Measurements from ENCODE around the gene WWOX. TPM values are rescaled to one million over a fixed set of nuclear protein-coding genes. Genes with fewer than 3 reads are reported as not detected.
A peak's percentile ranks its signal among the peaks of the same experiment; 100 is the strongest.

WWOX gene
- total RNA-seq, 1 experiment from 2014 or later, result 15.6 TPM

- H4K5ac ChIP-seq (ENCODE audit: insufficient read length, low read depth, low read length), result no peak overlapping the region
- H3K4ac ChIP-seq (ENCODE audit: low read depth, low read length), result no peak overlapping the region
- H2BK120ac ChIP-seq (ENCODE audit: low read depth, low read length, poor library complexity, severe bottlenecking), result no peak overlapping the region
- WGBS (ENCODE audit: extremely low coverage, insufficient read length, low lambda C conversion rate), result no CpG with 5 or more reads among the region's 15 CpGs
- H3K14ac ChIP-seq (ENCODE audit: insufficient read depth, low read length), result peak overlapping the region; percentile 66; the same call in 1 of the 2 replicates
- H2BK12ac ChIP-seq (ENCODE audit: insufficient read length, low read depth, low read length), result no peak overlapping the region
- H3K23me2 ChIP-seq (ENCODE audit: insufficient read length, low read depth, low read length, poor library complexity, severe bottlenecking), result no peaks in the 10 kb centered on the region
- H3K27ac Mint-ChIP-seq, result no peak overlapping the region; a peak in 1 of 7 replicates
- no peak overlapping the region for H3K56ac ChIP-seq (ENCODE audit: insufficient read length, low read depth, low read length)
- H3K27me3 Mint-ChIP-seq (ENCODE audit: low read depth), result no peaks in the 10 kb centered on the region
- H2BK20ac ChIP-seq (ENCODE audit: low read depth, low read length, poor library complexity, severe bottlenecking), result no peak overlapping the region
- H3K23ac ChIP-seq (ENCODE audit: insufficient read length, low read depth, low read length), result no peak overlapping the region
- H3K9ac ChIP-seq (ENCODE audit: extremely low read depth, insufficient read length, low read length), result no peak overlapping the region
- no peaks in the 10 kb centered on the region for H4K20me1 ChIP-seq (ENCODE audit: control insufficient read depth, insufficient read depth, insufficient read length)
- no peak overlapping the region for H4K91ac ChIP-seq (ENCODE audit: insufficient read length, low read depth, low read length)
- no peaks in the 10 kb centered on the region for H3K27me3 ChIP-seq (ENCODE audit: insufficient read depth, low read length)
- peak; percentile 32; the same call in 2 of the 3 replicates for TF ChIP-seq CTCF (conservative IDR thresholded peaks at IDR 0.05)
- peaks cover 2 to 18% of the 10 kb centered on the region in 2 experiments; a peak in 1 of 4 replicates for H3K4me1 Mint-ChIP-seq
- no peak overlapping the region for H4K8ac ChIP-seq (replicated peaks; ENCODE audit: insufficient read length, low read depth, low read length)
- DNase-seq, result no peak
- H2AFZ ChIP-seq (ENCODE audit: low read length), result no peak overlapping the region
- H3K79me2 ChIP-seq (ENCODE audit: insufficient read depth, low read length), result no peaks in the 10 kb centered on the region
- H3K9me3 Mint-ChIP-seq, result no peaks in the 10 kb centered on the region
- no peak overlapping the region for H2BK5ac ChIP-seq (ENCODE audit: insufficient read length, low read length)
- no peak overlapping the region for H3K4me3 Mint-ChIP-seq
- no peaks in the 10 kb centered on the region for H3K9me3 ChIP-seq (ENCODE audit: control insufficient read depth, low read depth, low read length)
- H3K4me2 ChIP-seq (ENCODE audit: insufficient read depth, insufficient read length, low read length), result no peak overlapping the region
- no peaks in the 10 kb centered on the region; a peak in 1 of 7 replicates for H3K36me3 Mint-ChIP-seq (ENCODE audit: insufficient read depth in 1 of 3, low read depth in 3 of 3)
- no peak overlapping the region for H3K27ac ChIP-seq (ENCODE audit: insufficient read length, low read depth, low read length)
- no peaks in the 10 kb centered on the region; the same call in 1 of the 2 replicates for H3K4me1 ChIP-seq (ENCODE audit: insufficient read depth, low read length)
- H3T11ph ChIP-seq (ENCODE audit: low read length), result no peak overlapping the region
- H2AK5ac ChIP-seq (ENCODE audit: insufficient read length, low read length), result no peak overlapping the region
- H2BK15ac ChIP-seq (ENCODE audit: low read depth, low read length), result no peak overlapping the region
- H3K18ac ChIP-seq (ENCODE audit: insufficient read length, low read depth, low read length), result no peak overlapping the region
- no peaks in the 10 kb centered on the region for H3K79me1 ChIP-seq (ENCODE audit: insufficient read depth, low read depth, low read length, poor library complexity, severe bottlenecking)
Measured at GRCh38 chr16:79012671-79013434, 913.4 kb downstream of the WWOX start.
